NOMO-1 treated with DMSO at 0.1 percent for 48 hours (cell line): Measurements from ENCODE around the gene YWHAH.

Experiments
- DNase-seq: peaks from one replicate; lab custom pipeline; 2025; ENCODE audit not compliant: unreplicated experiment; lab: John Stamatoyannopoulos, UW

Gene YWHAH

DNA sequence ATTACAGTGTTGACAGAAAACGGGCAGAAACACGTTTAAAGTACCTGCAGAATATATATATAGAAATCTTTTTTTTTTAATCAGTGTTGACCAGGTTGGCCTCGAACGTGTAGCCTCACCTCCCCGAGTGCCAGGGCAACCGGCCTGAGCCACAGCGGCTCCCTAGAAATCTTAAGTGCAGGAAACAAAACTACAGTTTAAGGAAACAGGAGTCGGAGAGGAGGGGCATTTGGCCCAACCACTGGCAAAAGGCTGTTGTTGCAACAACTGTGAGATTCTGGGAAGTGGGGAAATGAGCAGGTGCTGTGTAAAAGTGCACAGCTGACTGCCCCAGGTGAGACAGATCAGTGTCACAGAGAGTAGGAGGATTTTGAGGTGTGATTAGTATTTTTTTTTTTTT is 3.7 kb downstream of the YWHAH start:
- no peak for DNase-seq

DNA sequence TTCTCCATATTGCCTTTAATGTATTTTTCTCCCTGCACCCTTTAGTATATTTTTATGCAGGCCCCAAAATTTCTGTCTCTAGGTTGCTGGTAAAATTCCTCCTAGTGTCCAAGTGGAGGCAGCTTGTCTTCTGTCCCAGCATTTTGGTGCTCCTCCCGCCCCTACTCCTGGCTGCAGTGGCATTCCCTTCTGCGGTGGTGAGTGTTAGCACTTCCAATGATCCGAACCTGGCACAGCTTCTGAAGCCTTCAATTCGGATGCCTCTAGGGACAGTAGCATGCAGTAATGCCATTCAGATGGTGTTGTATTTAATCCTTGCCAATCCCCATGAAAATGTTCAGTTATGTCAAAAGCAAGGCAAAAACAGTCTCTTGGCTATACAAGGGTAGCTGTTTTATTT is 5.9 kb downstream of the YWHAH start:
- DNase-seq: no peak

- no peak for DNase-seq
These were observed 7.1 kb downstream of the YWHAH start for GRCh38 chr22:31951194-31952093.

- DNase-seq: no peak
These were observed 7.7 kb downstream of the YWHAH start for GRCh38 chr22:31952094-31952401.

DNA sequence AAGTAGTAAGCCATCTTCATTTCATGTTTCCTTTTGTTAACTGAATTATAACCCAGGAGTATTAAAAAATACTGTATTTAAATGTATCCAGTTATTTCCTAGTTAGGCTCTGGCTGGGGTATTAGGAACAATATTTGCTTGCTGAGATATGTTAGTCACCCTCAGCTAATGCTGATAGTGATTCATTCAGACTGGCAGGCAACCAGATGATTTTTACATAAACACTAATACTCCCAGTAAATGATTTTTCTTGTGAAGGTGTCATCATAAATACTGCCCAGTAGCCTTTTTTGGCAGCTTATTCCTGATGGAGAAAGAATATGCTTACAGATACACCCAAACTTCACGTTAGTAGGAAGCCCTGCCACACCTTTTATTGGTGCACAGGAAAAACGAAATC is 8.1 kb downstream of the YWHAH start:
- DNase-seq: no peak

GRCh38 chr22:31953261-31953660 is 8.9 kb downstream of the YWHAH start:
- DNase-seq: no peak

DNA sequence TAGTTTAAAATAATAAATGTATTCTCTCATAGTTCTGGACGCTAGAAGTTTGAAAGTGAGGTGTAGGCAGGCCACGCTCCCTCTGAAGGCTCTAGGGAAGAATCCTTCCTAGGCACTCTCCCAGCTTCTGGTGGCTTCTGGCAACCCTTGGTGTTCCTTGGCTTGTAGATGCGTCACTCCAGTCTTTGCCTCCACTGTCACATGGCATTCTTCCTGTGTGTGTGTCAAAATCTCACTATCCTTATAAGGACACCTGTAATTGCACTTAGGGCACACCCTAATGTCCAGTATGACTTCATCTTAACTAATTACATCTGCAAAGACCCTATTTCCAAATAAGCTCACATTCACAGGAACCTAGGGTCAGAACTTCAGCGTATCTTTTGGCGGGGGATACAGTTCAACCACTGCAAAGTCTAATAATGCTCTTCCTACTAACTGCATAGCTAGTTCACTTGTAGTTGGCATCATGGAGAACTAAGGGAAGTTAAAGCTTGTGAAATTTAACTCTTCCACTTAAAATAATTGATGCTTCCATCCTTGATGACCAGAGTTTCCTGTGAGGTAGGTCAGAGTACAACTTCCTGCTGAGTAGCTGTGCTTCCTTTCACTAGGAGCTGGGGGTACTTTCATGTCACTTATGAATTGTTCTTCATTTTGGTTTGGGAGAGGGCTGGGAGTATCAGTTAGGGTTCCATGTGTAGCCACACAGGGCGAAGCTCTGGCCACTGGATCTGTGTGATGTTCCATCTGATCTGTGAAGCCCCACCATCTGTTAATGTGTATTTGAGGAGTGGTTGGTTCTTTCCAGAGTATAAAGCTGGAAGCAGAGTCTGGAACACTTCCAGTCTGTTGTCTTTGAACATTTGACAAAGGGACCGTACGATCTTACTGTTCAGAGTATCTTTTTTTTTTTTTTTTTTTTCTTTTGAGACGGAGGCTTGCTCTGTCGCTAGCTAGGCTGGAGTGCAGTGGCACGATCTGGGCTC is 10.5 kb downstream of the YWHAH start:
- peak; percentile 35 for DNase-seq

DNA sequence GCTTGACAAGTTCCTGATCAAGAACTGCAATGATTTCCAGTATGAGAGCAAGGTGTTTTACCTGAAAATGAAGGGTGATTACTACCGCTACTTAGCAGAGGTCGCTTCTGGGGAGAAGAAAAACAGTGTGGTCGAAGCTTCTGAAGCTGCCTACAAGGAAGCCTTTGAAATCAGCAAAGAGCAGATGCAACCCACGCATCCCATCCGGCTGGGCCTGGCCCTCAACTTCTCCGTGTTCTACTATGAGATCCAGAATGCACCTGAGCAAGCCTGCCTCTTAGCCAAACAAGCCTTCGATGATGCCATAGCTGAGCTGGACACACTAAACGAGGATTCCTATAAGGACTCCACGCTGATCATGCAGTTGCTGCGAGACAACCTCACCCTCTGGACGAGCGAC is 12.0 kb downstream of the YWHAH start:
- DNase-seq: no peak

- DNase-seq: no peak
These were observed 13.7 kb downstream of the YWHAH start for GRCh38 chr22:31957970-31958594.

GRCh38 chr22:31958625-31959239 is 14.4 kb downstream of the YWHAH start:
- DNase-seq: no peak

- DNase-seq: no peak
These were observed 16.4 kb downstream of the YWHAH start for GRCh38 chr22:31960767-31961166.

GRCh38 chr22:31962387-31963125 is 18.2 kb downstream of the YWHAH start:
- DNase-seq: no peak

GRCh38 chr22:31968022-31968421 is 23.7 kb downstream of the YWHAH start:
- DNase-seq: no peak

GRCh38 chr22:31969789-31970489 is 25.6 kb downstream of the YWHAH start:
- peak; percentile 35 for DNase-seq

- peak; percentile 56 for DNase-seq
These were observed 26.4 kb downstream of the YWHAH start for GRCh38 chr22:31970490-31971444.

DNA sequence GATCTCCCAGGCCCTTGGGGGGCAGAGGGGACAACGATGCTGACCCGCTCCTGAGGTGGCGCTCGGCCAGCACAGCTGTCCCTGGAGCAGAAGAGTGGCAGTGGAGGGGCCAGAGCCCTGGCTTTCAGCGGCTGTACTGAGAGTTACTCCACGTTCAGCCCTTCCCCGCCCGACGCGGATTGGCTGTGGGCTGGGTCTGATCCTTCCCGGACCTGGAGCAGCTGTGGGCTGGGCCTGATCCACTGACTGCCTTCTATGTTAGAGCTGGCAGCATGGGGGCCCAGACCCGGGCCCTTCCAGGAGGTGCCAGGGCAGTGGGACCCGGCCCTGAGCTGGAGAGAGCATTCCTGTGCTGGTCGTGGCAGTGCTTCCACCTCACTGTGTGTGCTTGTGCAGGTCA is 27.8 kb downstream of the YWHAH start:
- no peak for DNase-seq

GRCh38 chr22:31973739-31974138 is 29.4 kb downstream of the YWHAH start:
- DNase-seq: no peak

DNA sequence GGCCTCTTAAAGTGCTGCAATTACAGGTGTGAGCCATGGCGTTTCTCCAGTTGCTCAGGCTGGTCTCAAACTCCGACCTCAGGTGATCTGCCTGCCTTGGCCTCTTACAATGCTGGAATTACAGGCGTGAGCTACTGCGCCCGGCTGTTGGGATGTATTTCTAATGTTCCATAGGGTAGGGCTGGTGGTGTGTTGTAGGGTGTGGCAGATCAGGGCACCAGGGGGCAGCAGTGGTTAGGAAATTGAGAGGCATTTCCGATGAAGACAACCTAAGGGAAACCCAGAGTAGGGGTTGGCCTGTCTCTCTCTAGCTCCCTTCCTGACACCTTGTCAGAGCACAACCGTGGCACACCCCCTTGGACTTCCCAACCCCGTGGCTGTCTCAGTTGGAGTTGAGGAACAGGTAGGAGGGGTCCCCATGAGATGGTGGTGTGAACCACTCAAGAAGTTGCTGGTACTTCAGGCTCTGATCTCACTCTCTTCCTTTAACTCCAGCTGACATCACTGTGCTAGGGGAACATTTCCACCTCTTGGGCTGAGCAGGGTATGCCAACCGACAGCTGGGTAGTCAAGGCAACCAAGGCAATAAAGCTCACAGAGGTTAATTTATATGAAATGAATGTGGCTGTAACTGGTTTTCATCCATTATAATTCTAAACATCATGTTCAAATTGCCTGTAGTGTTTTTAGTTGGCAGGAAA is 33.0 kb downstream of the YWHAH start:
- peak; percentile 60 for DNase-seq
